ENCODE results near the gene KLK11.

Gene KLK11

DNA sequence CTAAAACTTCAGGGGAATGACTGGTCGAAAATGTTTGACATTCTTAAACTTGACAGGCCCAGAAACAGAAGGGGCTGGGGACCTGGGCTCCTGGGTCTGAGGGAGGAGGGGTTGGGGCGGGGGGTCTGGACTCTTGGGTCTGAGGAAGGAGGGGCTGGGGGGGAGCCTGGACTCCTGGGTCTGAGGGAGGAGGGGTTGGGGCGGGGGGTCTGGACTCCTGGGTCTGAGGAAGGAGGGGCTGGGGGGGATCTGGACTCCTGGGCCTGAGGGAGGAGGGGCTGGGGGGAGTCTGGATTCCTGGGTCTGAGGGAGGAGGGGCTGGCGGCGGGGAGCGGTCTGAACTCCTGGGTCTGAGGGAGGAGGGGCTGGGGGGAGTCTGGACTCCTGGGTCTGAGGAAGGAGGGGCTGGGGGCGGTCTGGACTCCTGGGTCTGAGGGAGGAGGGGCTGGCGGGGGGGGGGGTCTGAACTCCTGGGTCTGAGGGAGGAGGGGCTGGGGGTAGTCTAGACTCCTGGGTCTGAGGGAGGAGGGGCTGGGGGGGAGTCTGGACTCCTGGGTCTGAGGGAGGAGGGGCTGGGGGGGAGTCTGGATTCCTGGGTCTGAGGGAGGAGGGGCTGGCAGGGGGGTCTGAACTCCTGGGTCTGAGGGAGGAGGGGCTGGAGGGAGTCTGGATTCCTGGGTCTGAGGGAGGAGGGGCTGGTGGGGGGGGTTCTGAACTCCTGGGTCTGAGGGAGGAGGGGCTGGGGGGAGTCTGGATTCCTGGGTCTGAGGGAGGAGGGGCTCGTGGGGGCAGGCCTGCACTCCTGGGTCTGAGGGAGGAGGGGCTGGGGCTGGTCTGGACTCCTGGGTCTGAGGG, 51.5 kb downstream of the KLK11 start:
- in situ Hi-C loops (cut with MboI; ENCODE audit: low sequenced_read_pairs): no loop called here

DNA sequence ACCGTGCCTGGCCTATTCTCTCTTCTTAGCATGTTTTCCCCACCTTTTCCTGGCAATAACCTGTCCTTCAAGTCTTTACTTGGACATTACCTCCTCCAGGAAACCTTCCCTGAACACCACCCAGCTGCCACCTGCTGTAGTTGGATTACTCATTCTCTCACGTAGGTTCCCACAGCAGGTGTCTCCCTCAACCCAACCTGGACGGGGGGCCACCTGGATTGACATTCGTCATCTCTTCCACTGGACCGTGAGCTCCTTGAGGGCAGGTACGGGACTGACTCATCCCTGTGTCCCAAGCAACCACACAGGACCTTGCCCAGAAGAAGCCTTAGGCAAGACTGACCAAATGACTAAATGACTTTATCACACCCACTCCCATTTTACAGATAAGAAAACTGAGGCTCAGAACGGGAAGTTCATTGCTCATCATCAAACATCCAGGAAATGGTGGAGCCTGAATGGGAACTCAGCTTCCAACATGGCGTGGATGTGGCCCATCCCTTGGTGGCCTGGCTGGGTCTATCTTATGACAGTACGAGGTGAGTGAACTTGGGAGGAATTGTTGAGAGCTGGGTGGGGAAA, 53.5 kb downstream of the KLK11 start:
- in situ Hi-C loops (cut with MboI; ENCODE audit: low sequenced_read_pairs): no loop called here
